H9 (cell line): ENCODE measurements around the gene TYW3. TPM values are rescaled to one million over a fixed set of nuclear protein-coding genes. Genes with fewer than 3 reads are reported as not detected.

Experiments used
- DNase-seq: peaks from one replicate; pipeline ENCODE4 v3.0.0-alpha.2; 2017
- H2AFZ ChIP-seq: one replicate; pipeline ENCODE4 v1.6.1; 2013; ENCODE audit warnings: mild to moderate bottlenecking, low read length, control low read depth, moderate library complexity
- H2AK5ac ChIP-seq: 2 replicates; pipeline ENCODE4 v1.6.1; 2013; ENCODE audit warnings: low read length, control low read depth, mixed read lengths; ENCODE audit not compliant: insufficient read length
- H2BK120ac ChIP-seq: one replicate; pipeline ENCODE4 v1.6.1; 2013; ENCODE audit warnings: low read depth, mild to moderate bottlenecking, low read length, control low read depth, inconsistent platforms; ENCODE audit not compliant: poor library complexity, severe bottlenecking
- H2BK12ac ChIP-seq: 2 replicates; pipeline ENCODE4 v1.6.1; 2013; ENCODE audit warnings: low read length, control low read depth, mixed read lengths, low read depth; ENCODE audit not compliant: insufficient read length
- H2BK15ac ChIP-seq: 2 replicates; pipeline ENCODE4 v1.6.1; 2013; ENCODE audit warnings: low read depth, low read length, control low read depth
- H2BK20ac ChIP-seq: one replicate; pipeline ENCODE4 v1.6.1; 2013; ENCODE audit warnings: low read depth, mild to moderate bottlenecking, low read length, control low read depth, inconsistent platforms; ENCODE audit not compliant: poor library complexity, severe bottlenecking
- H2BK5ac ChIP-seq: 2 replicates; pipeline ENCODE4 v1.6.1; 2013; ENCODE audit warnings: low read length, control low read depth, mixed read lengths; ENCODE audit not compliant: insufficient read length
- H3K14ac ChIP-seq: 2 replicates; pipeline ENCODE4 v1.6.1; 2013; ENCODE audit warnings: low read length, control low read depth; ENCODE audit not compliant: insufficient read depth
- H3K18ac ChIP-seq: 2 replicates; pipeline ENCODE4 v1.6.1; 2013; ENCODE audit warnings: low read depth, mild to moderate bottlenecking, mixed read lengths, low read length, control low read depth; ENCODE audit not compliant: insufficient read length
- H3K23ac ChIP-seq: 2 replicates; pipeline ENCODE4 v1.6.1; 2013; ENCODE audit warnings: low read length, control low read depth, mixed read lengths, low read depth; ENCODE audit not compliant: insufficient read length
- H3K23me2 ChIP-seq: 2 replicates; pipeline ENCODE4 v1.6.1; 2013; ENCODE audit warnings: low read depth, mild to moderate bottlenecking, mixed read lengths, low read length, control low read depth; ENCODE audit not compliant: insufficient read length, poor library complexity, severe bottlenecking
- H3K27ac ChIP-seq: 2 replicates; pipeline ENCODE4 v1.5.1; 2013; ENCODE audit warnings: low read length, control low read depth, mixed read lengths, low read depth; ENCODE audit not compliant: insufficient read length
- H3K27me3 ChIP-seq: 2 replicates; pipeline ENCODE4 v1.6.1; 2013; ENCODE audit warnings: low read length, control low read depth, inconsistent platforms; ENCODE audit not compliant: insufficient read depth
- H3K4ac ChIP-seq: 2 replicates; pipeline ENCODE4 v1.6.1; 2013; ENCODE audit warnings: low read depth, mild to moderate bottlenecking, control low read depth, inconsistent platforms, low read length, moderate library complexity
- H3K4me1 ChIP-seq: 2 replicates; pipeline ENCODE4 v1.6.1; 2013; ENCODE audit warnings: low read length, control low read depth, inconsistent platforms; ENCODE audit not compliant: insufficient read depth
- H3K4me2 ChIP-seq: 2 replicates; pipeline ENCODE4 v1.6.1; 2013; ENCODE audit warnings: low read length, control low read depth, mixed read lengths; ENCODE audit not compliant: insufficient read length, insufficient read depth
- H3K56ac ChIP-seq: 2 replicates; pipeline ENCODE4 v1.6.1; 2013; ENCODE audit warnings: low read depth, mild to moderate bottlenecking, mixed read lengths, low read length, control low read depth; ENCODE audit not compliant: insufficient read length
- H3K79me1 ChIP-seq: 2 replicates; pipeline ENCODE4 v1.6.1; 2013; ENCODE audit warnings: low read depth, mild to moderate bottlenecking, moderate library complexity, low read length, control low read depth, inconsistent platforms; ENCODE audit not compliant: insufficient read depth, poor library complexity, severe bottlenecking
- H3K79me2 ChIP-seq: 2 replicates; pipeline ENCODE4 v1.6.1; 2013; ENCODE audit warnings: low read length, control low read depth, inconsistent platforms; ENCODE audit not compliant: insufficient read depth
- H3K9ac ChIP-seq: 2 replicates; pipeline ENCODE4 v1.6.1; 2013; ENCODE audit warnings: low read length, control low read depth, mixed read lengths; ENCODE audit not compliant: insufficient read length; ENCODE audit errors: extremely low read depth
- H3K9me3 ChIP-seq: one replicate; pipeline ENCODE4 v1.6.1; 2013; ENCODE audit warnings: low read depth, low read length, inconsistent platforms; ENCODE audit not compliant: control insufficient read depth
- H3T11ph ChIP-seq: one replicate; pipeline ENCODE4 v1.6.1; 2013; ENCODE audit warnings: mild to moderate bottlenecking, low read length, control low read depth, inconsistent platforms
- H4K20me1 ChIP-seq: one replicate; pipeline ENCODE4 v1.6.1; 2013; ENCODE audit not compliant: control insufficient read depth, insufficient read length, insufficient read depth
- H4K5ac ChIP-seq: 2 replicates; pipeline ENCODE4 v1.6.1; 2013; ENCODE audit warnings: low read depth, mild to moderate bottlenecking, mixed read lengths, low read length, control low read depth; ENCODE audit not compliant: insufficient read length
- H4K8ac ChIP-seq: replicated peaks from 2 replicates; pipeline ENCODE4 v1.6.1; 2013; ENCODE audit warnings: low read length, control low read depth, mixed read lengths, low read depth; ENCODE audit not compliant: insufficient read length
- H4K91ac ChIP-seq: 2 replicates; pipeline ENCODE4 v1.6.1; 2013; ENCODE audit warnings: low read depth, mild to moderate bottlenecking, moderate library complexity, mixed read lengths, low read length, control low read depth; ENCODE audit not compliant: insufficient read length
- H3K27ac Mint-ChIP-seq, 3 experiments: 2 replicates in 2 of 3; 3 replicates in 1 of 3; pipeline ENCODE4 v1.8.0; 2020 to 2021; ENCODE audit warnings: mixed read lengths in 3 of 3, mild to moderate bottlenecking in 1 of 3, moderate library complexity in 1 of 3
- H3K27me3 Mint-ChIP-seq: 2 replicates; pipeline ENCODE4 v1.8.0; 2021; ENCODE audit warnings: low read depth, mild to moderate bottlenecking, moderate library complexity, mixed read lengths
- H3K36me3 Mint-ChIP-seq, 3 experiments: 2 replicates in 2 of 3; 3 replicates in 1 of 3; pipeline ENCODE4 v1.8.0; 2020 to 2021; ENCODE audit warnings: low read depth in 3 of 3, mixed read lengths in 3 of 3; ENCODE audit not compliant: insufficient read depth in 1 of 3
- H3K4me1 Mint-ChIP-seq, 2 experiments: 2 replicates each; pipeline ENCODE4 v1.8.0; 2020; ENCODE audit warnings: mixed read lengths in 2 of 2
- H3K4me3 Mint-ChIP-seq, 2 experiments: 2 replicates in 1 of 2; 3 replicates in 1 of 2; pipeline ENCODE4 v1.8.0; 2020 to 2021; ENCODE audit warnings: mild to moderate bottlenecking in 2 of 2, mixed read lengths in 2 of 2, moderate library complexity in 1 of 2
- H3K9me3 Mint-ChIP-seq, 2 experiments: 2 replicates in 1 of 2; 3 replicates in 1 of 2; pipeline ENCODE4 v1.8.0; 2020; ENCODE audit warnings: mild to moderate bottlenecking in 2 of 2, mixed read lengths in 2 of 2, moderate library complexity in 1 of 2
- WGBS: extraction: QIAGEN DNeasy Blood & Tissue Kit; methylation state at CpG from one replicate; pipeline ENCODE4 v1.1.7; 2013; ENCODE audit warnings: missing lambda C conversion rate, low lambda C conversion rate, mixed read lengths; ENCODE audit not compliant: insufficient read length; ENCODE audit errors: extremely low coverage; 5-methylcytosine and 5-hydroxymethylcytosine counted together
- total RNA-seq: library from RNA; stranded (reverse); gene quantifications from 2 replicates; pipeline ENCODE4 v1.2.1, GENCODE V29; 2021
- TF ChIP-seq, protein P1 (sequence below): fragments of 200-600 bp; sonication (generic); conservative IDR thresholded peaks from 3 replicates; pipeline ENCODE4 v1.8.0; 2021; ENCODE audit warnings: antibody characterized with exemption, mild to moderate bottlenecking

The TYW3 gene
- total RNA-seq, 1 experiment from 2014 or later: 10.9 TPM

GRCh38 chr1:74729741-74730478, 3.0 kb upstream of the TYW3 start:
- Histone ChIP-seq H3K79me2 (no peaks in the 10 kb centered on the region), H3K4me2 (no peak overlapping the region), H2BK5ac (no peak overlapping the region), H3K23ac (no peak overlapping the region), H4K20me1 (no peaks in the 10 kb centered on the region), H3K4ac (no peak overlapping the region), H4K5ac (no peak overlapping the region), H3K79me1 (no peaks in the 10 kb centered on the region), H3K23me2 (no peaks in the 10 kb centered on the region), H3T11ph (no peak overlapping the region), H3K27me3 (no peaks in the 10 kb centered on the region), H3K56ac (no peak overlapping the region), H3K14ac (no peak overlapping the region), H4K8ac (no peak overlapping the region), H3K4me1 (no peaks in the 10 kb centered on the region; the same call in 1 of the 2 replicates), H3K18ac (no peak overlapping the region), H2BK15ac (no peak overlapping the region), H3K27ac (no peak overlapping the region), H2AFZ (no peak overlapping the region), H2BK20ac (no peak overlapping the region), H3K9ac (no peak overlapping the region), H2AK5ac (no peak overlapping the region), H3K9me3 (peaks cover 5% of the 10 kb centered on the region), H2BK120ac (no peak overlapping the region), H2BK12ac (no peak overlapping the region), H4K91ac (no peak overlapping the region)
- Mint-ChIP-seq H3K27ac (no peak overlapping the region), H3K9me3 (peaks cover 19 to 40% of the 10 kb centered on the region in 2 experiments), H3K36me3 (peaks cover 15 to 54% (median 29%) of the 10 kb centered on the region in 3 experiments), H3K4me1 (peaks cover 9 to 28% of the 10 kb centered on the region in 2 experiments), H3K4me3 (no peak overlapping the region), H3K27me3 (no peaks in the 10 kb centered on the region; the same call in 1 of the 2 replicates)
- TF ChIP-seq, protein P1, sequence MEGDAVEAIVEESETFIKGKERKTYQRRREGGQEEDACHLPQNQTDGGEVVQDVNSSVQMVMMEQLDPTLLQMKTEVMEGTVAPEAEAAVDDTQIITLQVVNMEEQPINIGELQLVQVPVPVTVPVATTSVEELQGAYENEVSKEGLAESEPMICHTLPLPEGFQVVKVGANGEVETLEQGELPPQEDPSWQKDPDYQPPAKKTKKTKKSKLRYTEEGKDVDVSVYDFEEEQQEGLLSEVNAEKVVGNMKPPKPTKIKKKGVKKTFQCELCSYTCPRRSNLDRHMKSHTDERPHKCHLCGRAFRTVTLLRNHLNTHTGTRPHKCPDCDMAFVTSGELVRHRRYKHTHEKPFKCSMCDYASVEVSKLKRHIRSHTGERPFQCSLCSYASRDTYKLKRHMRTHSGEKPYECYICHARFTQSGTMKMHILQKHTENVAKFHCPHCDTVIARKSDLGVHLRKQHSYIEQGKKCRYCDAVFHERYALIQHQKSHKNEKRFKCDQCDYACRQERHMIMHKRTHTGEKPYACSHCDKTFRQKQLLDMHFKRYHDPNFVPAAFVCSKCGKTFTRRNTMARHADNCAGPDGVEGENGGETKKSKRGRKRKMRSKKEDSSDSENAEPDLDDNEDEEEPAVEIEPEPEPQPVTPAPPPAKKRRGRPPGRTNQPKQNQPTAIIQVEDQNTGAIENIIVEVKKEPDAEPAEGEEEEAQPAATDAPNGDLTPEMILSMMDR: no peak
- 100% methylated on average over 1 of the region's 6 CpGs for WGBS
- DNase-seq: no peak
